ENCODE results near the gene UBE2H.

DNA sequence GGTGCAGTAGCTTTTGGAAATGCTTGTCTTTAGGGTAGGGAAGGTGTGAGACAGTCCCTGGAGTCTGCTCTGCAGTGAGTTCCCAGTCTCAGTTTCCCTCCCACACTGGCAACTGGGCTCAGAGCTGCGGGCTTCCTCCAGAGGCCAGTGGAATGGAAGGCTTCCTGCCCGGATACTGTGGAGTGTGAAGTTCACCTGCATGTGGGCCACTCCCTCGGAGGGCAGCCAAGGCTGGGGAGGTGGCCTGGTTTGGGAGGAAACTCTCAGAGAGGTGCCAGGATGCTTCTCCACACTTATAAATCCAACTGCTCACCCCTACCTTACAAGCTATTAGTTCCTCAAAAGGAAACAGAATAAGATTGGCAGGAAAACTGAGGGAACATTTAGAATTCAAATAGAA lies 18.1 kb upstream of the UBE2H start:
- TF ChIP-seq, protein P1, sequence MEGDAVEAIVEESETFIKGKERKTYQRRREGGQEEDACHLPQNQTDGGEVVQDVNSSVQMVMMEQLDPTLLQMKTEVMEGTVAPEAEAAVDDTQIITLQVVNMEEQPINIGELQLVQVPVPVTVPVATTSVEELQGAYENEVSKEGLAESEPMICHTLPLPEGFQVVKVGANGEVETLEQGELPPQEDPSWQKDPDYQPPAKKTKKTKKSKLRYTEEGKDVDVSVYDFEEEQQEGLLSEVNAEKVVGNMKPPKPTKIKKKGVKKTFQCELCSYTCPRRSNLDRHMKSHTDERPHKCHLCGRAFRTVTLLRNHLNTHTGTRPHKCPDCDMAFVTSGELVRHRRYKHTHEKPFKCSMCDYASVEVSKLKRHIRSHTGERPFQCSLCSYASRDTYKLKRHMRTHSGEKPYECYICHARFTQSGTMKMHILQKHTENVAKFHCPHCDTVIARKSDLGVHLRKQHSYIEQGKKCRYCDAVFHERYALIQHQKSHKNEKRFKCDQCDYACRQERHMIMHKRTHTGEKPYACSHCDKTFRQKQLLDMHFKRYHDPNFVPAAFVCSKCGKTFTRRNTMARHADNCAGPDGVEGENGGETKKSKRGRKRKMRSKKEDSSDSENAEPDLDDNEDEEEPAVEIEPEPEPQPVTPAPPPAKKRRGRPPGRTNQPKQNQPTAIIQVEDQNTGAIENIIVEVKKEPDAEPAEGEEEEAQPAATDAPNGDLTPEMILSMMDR (IDR thresholded peaks at IDR 0.05), result no peak
- no peak for TF ChIP-seq EZH2 (IDR thresholded peaks at IDR 0.05; ENCODE audit: borderline replicate concordance, insufficient read depth, low read depth, low read length, poor library complexity, severe bottlenecking)
